Measurements from ENCODE around the gene CAT.

DNA sequence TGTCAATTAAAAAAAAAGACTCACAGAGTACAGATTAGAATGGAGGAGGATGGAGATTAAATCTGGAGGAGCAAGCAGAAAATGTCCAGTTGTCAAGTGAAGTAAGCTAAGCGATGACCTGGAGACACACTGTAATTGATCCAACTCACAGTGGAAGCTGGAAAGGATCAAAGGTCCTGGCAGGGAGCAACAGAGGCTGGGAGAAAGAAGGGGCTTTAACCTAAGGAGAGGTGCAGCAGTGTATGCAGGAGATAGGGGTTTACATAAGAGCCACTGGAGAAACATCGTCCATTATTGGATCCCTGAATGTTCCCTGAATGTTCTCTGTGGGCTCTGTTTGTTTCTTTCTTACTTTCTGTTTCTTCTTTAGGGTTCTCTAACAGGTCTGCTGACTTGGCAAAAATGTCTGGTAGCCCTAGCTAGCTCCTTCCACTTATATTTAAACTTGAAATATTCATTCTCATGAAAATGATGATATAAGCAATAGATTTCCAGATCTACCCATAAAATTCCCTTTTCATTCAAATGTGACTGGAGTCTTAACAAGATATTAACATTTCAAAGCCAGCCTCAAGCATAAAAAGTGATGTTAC lies 30.1 kb upstream of the CAT start:
- TF ChIP-seq, protein P1, sequence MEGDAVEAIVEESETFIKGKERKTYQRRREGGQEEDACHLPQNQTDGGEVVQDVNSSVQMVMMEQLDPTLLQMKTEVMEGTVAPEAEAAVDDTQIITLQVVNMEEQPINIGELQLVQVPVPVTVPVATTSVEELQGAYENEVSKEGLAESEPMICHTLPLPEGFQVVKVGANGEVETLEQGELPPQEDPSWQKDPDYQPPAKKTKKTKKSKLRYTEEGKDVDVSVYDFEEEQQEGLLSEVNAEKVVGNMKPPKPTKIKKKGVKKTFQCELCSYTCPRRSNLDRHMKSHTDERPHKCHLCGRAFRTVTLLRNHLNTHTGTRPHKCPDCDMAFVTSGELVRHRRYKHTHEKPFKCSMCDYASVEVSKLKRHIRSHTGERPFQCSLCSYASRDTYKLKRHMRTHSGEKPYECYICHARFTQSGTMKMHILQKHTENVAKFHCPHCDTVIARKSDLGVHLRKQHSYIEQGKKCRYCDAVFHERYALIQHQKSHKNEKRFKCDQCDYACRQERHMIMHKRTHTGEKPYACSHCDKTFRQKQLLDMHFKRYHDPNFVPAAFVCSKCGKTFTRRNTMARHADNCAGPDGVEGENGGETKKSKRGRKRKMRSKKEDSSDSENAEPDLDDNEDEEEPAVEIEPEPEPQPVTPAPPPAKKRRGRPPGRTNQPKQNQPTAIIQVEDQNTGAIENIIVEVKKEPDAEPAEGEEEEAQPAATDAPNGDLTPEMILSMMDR (IDR thresholded peaks at IDR 0.05) = no peak
- no peak for TF ChIP-seq POLR2AphosphoS5 (IDR thresholded peaks at IDR 0.05; ENCODE audit: insufficient read depth in 1 of 2, low read depth in 1 of 2)

All from vagina (tissue), 2 donors.